ENCODE measurements around the gene TCERG1. TPM values are rescaled to one million over a fixed set of nuclear protein-coding genes. Genes with fewer than 3 reads are reported as not detected.

TCERG1 gene
- polyA plus RNA-seq, 3 donors, result 10.5 to 26.9 (median 19.0) TPM

GRCh38 chr5:146510559-146511125, 63.5 kb downstream of the TCERG1 start:
- WGBS, 3 donors, result 90 to 93% (median 91%) methylated on average over 9 of the region's 9 CpGs

GRCh38 chr5:146513462-146513861, 66.3 kb downstream of the TCERG1 start:
- WGBS, 3 donors, result 86 to 96% (median 94%) methylated on average over 2 of the region's 2 CpGs

More at GRCh38 chr5:146510559-146511125, 63.5 kb downstream of the TCERG1 start:
- H3K27ac ChIP-seq (ENCODE audit: low read depth, low read length), result no peak overlapping the region

GRCh38 chr5:146514575-146514974, 67.4 kb downstream of the TCERG1 start:
- WGBS, 3 donors, result 82 to 95% (median 93%) methylated on average over 1 of the region's 1 CpG

More at GRCh38 chr5:146513462-146513861, 66.3 kb downstream of the TCERG1 start:
- H3K27ac ChIP-seq (ENCODE audit: low read depth, low read length), result no peak overlapping the region

GRCh38 chr5:146515473-146516150, 68.5 kb downstream of the TCERG1 start:
- H3K27ac ChIP-seq (ENCODE audit: low read depth, low read length), result no peak overlapping the region
- 77 to 87% (median 87%) methylated on average over 10 of the region's 10 CpGs for WGBS, 3 donors

More at GRCh38 chr5:146514575-146514974, 67.4 kb downstream of the TCERG1 start:
- H3K27ac ChIP-seq (ENCODE audit: low read depth, low read length), result no peak overlapping the region

- 23 to 41% (median 31%) methylated on average over 3 of the region's 3 CpGs for WGBS, 3 donors
- H3K27ac ChIP-seq (ENCODE audit: low read depth, low read length), result no peak within 1 kb of the TSS
Observed at GRCh38 chr5:146516151-146516475, 69.0 kb downstream of the TCERG1 start, which contains the start of gene GPR151. Gene GPR151 (minus strand): TSS chr5:146516190. CDS start chr5:146516113, 77 bp downstream.

GRCh38 chr5:146519554-146519953, 72.4 kb downstream of the TCERG1 start:
- H3K27ac ChIP-seq (ENCODE audit: low read depth, low read length), result no peak overlapping the region
- 56 to 73% (median 70%) methylated on average over 2 of the region's 2 CpGs for WGBS, 3 donors

- H3K27ac ChIP-seq (ENCODE audit: low read depth, low read length), result no peak overlapping the region
- WGBS, 3 donors, result 57 to 89% (median 79%) methylated on average over 2 of the region's 2 CpGs
Observed at GRCh38 chr5:146520731-146521130, 73.6 kb downstream of the TCERG1 start.

GRCh38 chr5:146521403-146522106, 74.4 kb downstream of the TCERG1 start:
- WGBS, 3 donors, result 48 to 71% (median 62%) methylated on average over 8 of the region's 8 CpGs
- H3K27ac ChIP-seq (ENCODE audit: low read depth, low read length), result no peak overlapping the region

GRCh38 chr5:146523698-146524097, 76.6 kb downstream of the TCERG1 start:
- no peak overlapping the region for H3K27ac ChIP-seq (ENCODE audit: low read depth, low read length)

GRCh38 chr5:146527785-146528184, 80.7 kb downstream of the TCERG1 start:
- 67 to 83% (median 80%) methylated on average over 3 of the region's 3 CpGs for WGBS, 3 donors
- H3K27ac ChIP-seq (ENCODE audit: low read depth, low read length), result no peak overlapping the region

More at GRCh38 chr5:146523698-146524097, 76.6 kb downstream of the TCERG1 start:
- WGBS, 3 donors, result 70 to 84% (median 81%) methylated on average over 3 of the region's 3 CpGs

GRCh38 chr5:146528236-146528635, 81.1 kb downstream of the TCERG1 start:
- 61 to 62% (median 62%) methylated on average over 4 of the region's 4 CpGs for WGBS, 3 donors
- no peak overlapping the region for H3K27ac ChIP-seq (ENCODE audit: low read depth, low read length)

- no peak overlapping the region for H3K27ac ChIP-seq (ENCODE audit: low read depth, low read length)
- 64 to 76% (median 72%) methylated on average over 2 of the region's 2 CpGs for WGBS, 3 donors
Observed at GRCh38 chr5:146529984-146530383, 82.9 kb downstream of the TCERG1 start.

- 40 to 43% (median 41%) methylated on average over 7 of the region's 7 CpGs for WGBS, 3 donors
- H3K27ac ChIP-seq (ENCODE audit: low read depth, low read length), result no peak overlapping the region
Observed at GRCh38 chr5:146533260-146533857, 86.2 kb downstream of the TCERG1 start.

- H3K27ac ChIP-seq (ENCODE audit: low read depth, low read length), result no peak overlapping the region
- WGBS, 3 donors, result 0 to 3% (median 0%) methylated on average over 1 of the region's 1 CpG
Observed at GRCh38 chr5:146533882-146534281, 86.7 kb downstream of the TCERG1 start.

GRCh38 chr5:146538432-146538831, 91.3 kb downstream of the TCERG1 start:
- 82 to 92% (median 84%) methylated on average over 3 of the region's 3 CpGs for WGBS, 3 donors
- H3K27ac ChIP-seq (ENCODE audit: low read depth, low read length), result no peak overlapping the region

- no peak overlapping the region for H3K27ac ChIP-seq (ENCODE audit: low read depth, low read length)
- WGBS, 3 donors, result 92 to 99% (median 96%) methylated on average over 4 of the region's 4 CpGs
Observed at GRCh38 chr5:146539973-146540372, 92.8 kb downstream of the TCERG1 start.

- 81 to 86% (median 84%) methylated on average over 2 of the region's 2 CpGs for WGBS, 3 donors
- H3K27ac ChIP-seq (ENCODE audit: low read depth, low read length), result no peak overlapping the region
Observed at GRCh38 chr5:146540414-146540813, 93.3 kb downstream of the TCERG1 start.

GRCh38 chr5:146541958-146542849, 95.1 kb downstream of the TCERG1 start:
- WGBS, 3 donors, result 21 to 31% (median 28%) methylated on average over 16 of the region's 16 CpGs

More at GRCh38 chr5:146541958-146542849, 95.1 kb downstream of the TCERG1 start:
- no peak overlapping the region for H3K27ac ChIP-seq (ENCODE audit: low read depth, low read length)
